HG02973 (cell line): Measurements from ENCODE around the gene BMP3.

Experiments
- ATAC-seq: cut with Tn5 transposase; IDR thresholded peaks from one replicate; pipeline ENCODE4 v1.9.1; 2021; ENCODE audit warnings: moderate library complexity; ENCODE audit not compliant: unreplicated experiment

Gene BMP3

DNA sequence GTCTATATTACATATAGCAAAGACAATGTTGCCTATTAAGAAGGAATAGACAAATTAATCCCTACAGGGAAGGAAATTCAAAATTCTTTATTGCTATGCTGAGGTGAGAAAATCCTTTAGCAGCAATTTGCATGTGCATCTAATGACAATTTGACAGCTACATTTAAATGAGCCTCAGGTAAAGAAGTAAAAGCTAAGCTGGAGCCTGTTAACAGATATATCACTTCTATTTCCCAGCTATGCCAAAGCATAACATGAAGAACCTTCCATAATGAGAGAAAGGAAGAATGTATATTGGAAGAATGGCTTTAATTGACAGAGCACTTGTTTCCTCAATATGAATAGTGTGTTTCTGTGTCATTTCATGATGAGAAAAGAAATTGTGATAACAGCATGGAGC lies 71.6 kb downstream of the BMP3 start:
- no peak for ATAC-seq

DNA sequence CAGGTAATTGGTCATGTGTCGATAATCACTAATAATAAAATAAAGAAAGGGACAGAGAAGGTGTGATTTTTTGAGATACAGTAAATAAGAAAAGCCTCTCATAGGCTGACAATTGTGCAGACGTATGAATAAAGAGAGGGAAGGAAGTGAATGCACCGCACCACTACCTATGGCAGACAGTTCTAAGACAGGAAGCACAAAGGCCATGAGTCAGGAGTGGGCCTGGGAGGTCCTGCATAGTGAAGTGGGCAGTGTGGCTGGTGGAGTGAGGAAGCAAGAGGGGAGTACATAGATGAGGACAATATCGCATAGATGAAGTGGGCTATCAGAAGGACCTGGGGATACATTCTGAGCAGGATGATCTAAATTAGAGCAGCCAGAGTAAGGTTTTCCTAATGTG lies 75.6 kb downstream of the BMP3 start:
- no peak for ATAC-seq
